WTC11 (cell line): ENCODE results near the gene BTLA. TPM values are rescaled to one million over a fixed set of nuclear protein-coding genes. Genes with fewer than 3 reads are reported as not detected.
"Not testable (repeated sequence)": the region's sequence is repeated elsewhere in the genome, so short reads cannot be mapped to it uniquely, and the experiment has no call there.

ENCODE experiments used
- ATAC-seq: fragments of 200-7000 bp; cut with Tn5 transposase; 2 replicates; pipeline ENCODE4 v1.10.0; 2021; ENCODE audit warnings: mild to moderate bottlenecking, moderate library complexity
- CTCF ChIA-PET: fragments of 300-600 bp; sonication (Branson Sonifier 250); formaldehyde crosslinking; loops from one replicate; lab custom pipeline; 2021; ENCODE audit warnings: antibody characterized with exemption; lab: Charles Lee
- POLR2A ChIA-PET: fragments of 350-600 bp; sonication (Branson Sonifier 250); formaldehyde crosslinking; loops from one replicate; lab custom pipeline; 2021; ENCODE audit warnings: antibody characterized with exemption; lab: Charles Lee
- DNase-seq: peaks from one replicate; pipeline ENCODE4 v3.0.0; 2021; ENCODE audit warnings: low spot score
- H3K27ac Mint-ChIP-seq: 2 replicates; pipeline ENCODE4 v1.8.0; 2021; ENCODE audit warnings: mixed read lengths
- H3K27me3 Mint-ChIP-seq: 2 replicates; pipeline ENCODE4 v1.8.0; 2021; ENCODE audit warnings: low read depth, mild to moderate bottlenecking, moderate library complexity, mixed read lengths
- H3K36me3 Mint-ChIP-seq: 2 replicates; pipeline ENCODE4 v1.8.0; 2021; ENCODE audit warnings: mixed read lengths
- H3K4me1 Mint-ChIP-seq: 2 replicates; pipeline ENCODE4 v1.8.0; 2022; ENCODE audit warnings: mixed read lengths
- H3K4me3 Mint-ChIP-seq: 2 replicates; pipeline ENCODE4 v1.8.0; 2021; ENCODE audit warnings: mild to moderate bottlenecking, moderate library complexity, mixed read lengths
- H3K9me3 Mint-ChIP-seq: 2 replicates; pipeline ENCODE4 v1.8.0; 2021; ENCODE audit warnings: mixed read lengths
- CREB1 ChIP-seq: sonication (generic); formaldehyde crosslinking; IDR thresholded peaks from 2 replicates; pipeline ENCODE4 v1.8.0; 2023; ENCODE audit warnings: mild to moderate bottlenecking, missing genetic modification reagents
- ETV6 ChIP-seq: sonication (generic); formaldehyde crosslinking; IDR thresholded peaks from 2 replicates; pipeline ENCODE4 v1.8.1; 2022; ENCODE audit warnings: mild to moderate bottlenecking, missing genetic modification reagents
- FOXK1 ChIP-seq: sonication (generic); formaldehyde crosslinking; IDR thresholded peaks from 2 replicates; pipeline ENCODE4 v1.8.0; 2022; ENCODE audit warnings: mild to moderate bottlenecking, moderate library complexity, missing genetic modification reagents
- FOXP1 ChIP-seq: sonication (generic); formaldehyde crosslinking; IDR thresholded peaks from 2 replicates; pipeline ENCODE4 v1.8.0; 2022; ENCODE audit warnings: missing genetic modification reagents, mild to moderate bottlenecking, moderate library complexity, borderline replicate concordance
- GABPB1 ChIP-seq: sonication (generic); formaldehyde crosslinking; IDR thresholded peaks from 2 replicates; pipeline ENCODE4 v1.8.1; 2023; ENCODE audit warnings: mild to moderate bottlenecking, missing genetic modification reagents
- IRF2 ChIP-seq: sonication (generic); formaldehyde crosslinking; IDR thresholded peaks from 2 replicates; pipeline ENCODE4 v1.8.0; 2022; ENCODE audit warnings: low read depth, missing genetic modification reagents, borderline replicate concordance
- KAT7 ChIP-seq: sonication (generic); formaldehyde crosslinking; IDR thresholded peaks from 2 replicates; pipeline ENCODE4 v1.8.1; 2023; ENCODE audit warnings: missing genetic modification reagents, mild to moderate bottlenecking, borderline replicate concordance
- NFE2L1 ChIP-seq: sonication (generic); formaldehyde crosslinking; IDR thresholded peaks from 2 replicates; pipeline ENCODE4 v1.8.1; 2023; ENCODE audit warnings: missing genetic modification reagents
- NR2C2 ChIP-seq: sonication (generic); formaldehyde crosslinking; IDR thresholded peaks from 2 replicates; pipeline ENCODE4 v1.8.0; 2022; ENCODE audit warnings: mild to moderate bottlenecking, missing genetic modification reagents
- SOX15 ChIP-seq: fragments of 250-450 bp; sonication (Bioruptor Pico); IDR thresholded peaks from 2 replicates; pipeline ENCODE4 v1.9.0; 2021; ENCODE audit warnings: mild to moderate bottlenecking
- TP53 ChIP-seq: sonication (generic); formaldehyde crosslinking; IDR thresholded peaks from 2 replicates; pipeline ENCODE4 v1.8.1; 2023; ENCODE audit warnings: mild to moderate bottlenecking, missing genetic modification reagents
- ZBTB21 ChIP-seq: sonication (generic); formaldehyde crosslinking; IDR thresholded peaks from 2 replicates; pipeline ENCODE4 v1.8.1; 2023; ENCODE audit warnings: mild to moderate bottlenecking, missing genetic modification reagents, borderline replicate concordance
- ZMAT4 ChIP-seq: fragments of 250-450 bp; sonication (Bioruptor Pico); IDR thresholded peaks from 2 replicates; pipeline ENCODE4 v1.9.0; 2021; ENCODE audit warnings: mild to moderate bottlenecking
- ZNF512 ChIP-seq: sonication (generic); formaldehyde crosslinking; IDR thresholded peaks from 2 replicates; pipeline ENCODE4 v1.8.1; 2022; ENCODE audit warnings: missing genetic modification reagents, borderline replicate concordance
- total RNA-seq: library from RNA; stranded (reverse); gene quantifications from 3 replicates; pipeline ENCODE4 v1.2.3, GENCODE V29; 2021
- TF ChIP-seq, protein P1 (sequence below): sonication (generic); formaldehyde crosslinking; IDR thresholded peaks from 2 replicates; pipeline ENCODE4 v1.8.1; 2022; ENCODE audit warnings: low read depth, mild to moderate bottlenecking, moderate library complexity, missing genetic modification reagents, borderline replicate concordance
- TF ChIP-seq, protein P2 (sequence below): sonication (generic); formaldehyde crosslinking; IDR thresholded peaks from 2 replicates; pipeline ENCODE4 v1.8.1; 2023; ENCODE audit warnings: mild to moderate bottlenecking, moderate library complexity, missing genetic modification reagents
- TF ChIP-seq, protein P3 (sequence below): sonication (generic); formaldehyde crosslinking; IDR thresholded peaks from 2 replicates; pipeline ENCODE4 v1.8.1; 2022; ENCODE audit warnings: low read depth, missing genetic modification reagents, borderline replicate concordance

Gene BTLA
- total RNA-seq, 1 experiment from 2014 or later: not detected

GRCh38 chr3:112497897-112498548, 1.2 kb downstream of the BTLA start:
- peaks cover 1% of the 10 kb centered on the region for H3K4me1 Mint-ChIP-seq
- peaks cover 5% of the 10 kb centered on the region; the same call in 1 of the 2 replicates for H3K36me3 Mint-ChIP-seq
- no peak overlapping the region for H3K27ac Mint-ChIP-seq
- TF ChIP-seq ZBTB21: no peak
- no peak for TF ChIP-seq TP53
- no peak for TF ChIP-seq SOX15
- TF ChIP-seq FOXP1 (CRISPR knock-in tag): no peak
- TF ChIP-seq, protein P1, sequence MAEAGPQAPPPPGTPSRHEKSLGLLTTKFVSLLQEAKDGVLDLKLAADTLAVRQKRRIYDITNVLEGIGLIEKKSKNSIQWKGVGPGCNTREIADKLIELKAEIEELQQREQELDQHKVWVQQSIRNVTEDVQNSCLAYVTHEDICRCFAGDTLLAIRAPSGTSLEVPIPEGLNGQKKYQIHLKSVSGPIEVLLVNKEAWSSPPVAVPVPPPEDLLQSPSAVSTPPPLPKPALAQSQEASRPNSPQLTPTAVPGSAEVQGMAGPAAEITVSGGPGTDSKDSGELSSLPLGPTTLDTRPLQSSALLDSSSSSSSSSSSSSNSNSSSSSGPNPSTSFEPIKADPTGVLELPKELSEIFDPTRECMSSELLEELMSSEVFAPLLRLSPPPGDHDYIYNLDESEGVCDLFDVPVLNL (CRISPR knock-in tag): no peak
- TF ChIP-seq, protein P2, sequence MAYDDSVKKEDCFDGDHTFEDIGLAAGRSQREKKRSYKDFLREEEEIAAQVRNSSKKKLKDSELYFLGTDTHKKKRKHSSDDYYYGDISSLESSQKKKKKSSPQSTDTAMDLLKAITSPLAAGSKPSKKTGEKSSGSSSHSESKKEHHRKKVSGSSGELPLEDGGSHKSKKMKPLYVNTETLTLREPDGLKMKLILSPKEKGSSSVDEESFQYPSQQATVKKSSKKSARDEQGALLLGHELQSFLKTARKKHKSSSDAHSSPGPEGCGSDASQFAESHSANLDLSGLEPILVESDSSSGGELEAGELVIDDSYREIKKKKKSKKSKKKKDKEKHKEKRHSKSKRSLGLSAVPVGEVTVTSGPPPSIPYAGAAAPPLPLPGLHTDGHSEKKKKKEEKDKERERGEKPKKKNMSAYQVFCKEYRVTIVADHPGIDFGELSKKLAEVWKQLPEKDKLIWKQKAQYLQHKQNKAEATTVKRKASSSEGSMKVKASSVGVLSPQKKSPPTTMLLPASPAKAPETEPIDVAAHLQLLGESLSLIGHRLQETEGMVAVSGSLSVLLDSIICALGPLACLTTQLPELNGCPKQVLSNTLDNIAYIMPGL (CRISPR knock-in tag): no peak
- TF ChIP-seq GABPB1: no peak
- TF ChIP-seq NR2C2 (CRISPR knock-in tag): no peak
- TF ChIP-seq IRF2 (CRISPR knock-in tag): no peak
- no peak for TF ChIP-seq NFE2L1 (CRISPR knock-in tag)
- TF ChIP-seq, protein P3, sequence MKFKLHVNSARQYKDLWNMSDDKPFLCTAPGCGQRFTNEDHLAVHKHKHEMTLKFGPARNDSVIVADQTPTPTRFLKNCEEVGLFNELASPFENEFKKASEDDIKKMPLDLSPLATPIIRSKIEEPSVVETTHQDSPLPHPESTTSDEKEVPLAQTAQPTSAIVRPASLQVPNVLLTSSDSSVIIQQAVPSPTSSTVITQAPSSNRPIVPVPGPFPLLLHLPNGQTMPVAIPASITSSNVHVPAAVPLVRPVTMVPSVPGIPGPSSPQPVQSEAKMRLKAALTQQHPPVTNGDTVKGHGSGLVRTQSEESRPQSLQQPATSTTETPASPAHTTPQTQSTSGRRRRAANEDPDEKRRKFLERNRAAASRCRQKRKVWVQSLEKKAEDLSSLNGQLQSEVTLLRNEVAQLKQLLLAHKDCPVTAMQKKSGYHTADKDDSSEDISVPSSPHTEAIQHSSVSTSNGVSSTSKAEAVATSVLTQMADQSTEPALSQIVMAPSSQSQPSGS (CRISPR knock-in tag): no peak
- TF ChIP-seq ETV6 (CRISPR knock-in tag): no peak
- TF ChIP-seq ZNF512 (CRISPR knock-in tag): no peak
- no peak for TF ChIP-seq ZMAT4
- CTCF ChIA-PET: interaction anchor here (0.6 to 1.4 kb wide), 3 partner anchors 22 to 386 kb away, joined by 3 to 5 read pairs (median 3); no protein-coding TSS in a partner anchor
- H3K27me3 Mint-ChIP-seq: peaks cover 1% of the 10 kb centered on the region
- H3K4me3 Mint-ChIP-seq: no peak overlapping the region
- peaks cover 10% of the 10 kb centered on the region for H3K9me3 Mint-ChIP-seq
- POLR2A ChIA-PET: interaction anchor here (0.8 kb wide), 1 partner anchor 11 kb away, joined by 3 read pairs; no protein-coding TSS in a partner anchor
- DNase-seq (no peak), ATAC-seq (no peak)

DNA sequence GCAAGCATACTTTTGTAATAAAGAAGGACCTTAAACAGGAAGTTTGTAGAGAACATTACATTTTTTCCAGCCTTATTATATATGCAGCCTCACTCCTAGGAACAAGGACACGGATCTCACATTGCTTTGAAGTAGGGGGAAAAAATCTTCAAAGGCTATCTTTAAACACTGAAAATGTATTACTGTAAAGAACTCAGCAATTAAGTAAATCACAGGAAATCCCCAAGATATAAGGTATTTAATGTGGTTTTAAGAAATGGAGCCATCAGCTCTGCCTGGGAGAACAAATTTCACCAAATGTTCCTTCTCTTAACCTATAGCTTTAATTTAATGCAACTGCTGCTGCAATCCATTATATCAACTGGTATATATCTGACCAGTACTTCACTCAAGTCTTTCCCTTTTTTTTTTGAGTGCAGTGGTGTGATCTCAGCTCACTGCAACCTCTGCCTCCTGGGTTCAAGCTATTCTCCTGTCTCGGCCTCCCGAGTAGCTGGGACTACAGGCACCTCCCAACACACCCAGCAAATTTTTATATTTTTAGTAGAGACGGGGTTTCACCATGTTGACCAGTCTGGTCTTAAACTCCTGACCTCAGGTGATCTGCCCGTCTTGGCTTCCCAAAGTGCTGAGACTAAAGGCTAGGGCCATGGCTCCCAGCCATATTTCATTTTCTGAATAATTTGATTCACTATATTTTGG, 2.8 kb downstream of the BTLA start:
- ChIA-PET CTCF (no interaction called here), POLR2A (no interaction called here)
- H3K27me3 Mint-ChIP-seq: no peaks in the 10 kb centered on the region; the same call in 1 of the 2 replicates
- H3K4me1 Mint-ChIP-seq: no peaks in the 10 kb centered on the region
- no peak overlapping the region for H3K4me3 Mint-ChIP-seq
- peaks cover 5% of the 10 kb centered on the region; the same call in 1 of the 2 replicates for H3K36me3 Mint-ChIP-seq
- H3K9me3 Mint-ChIP-seq: peaks cover 10% of the 10 kb centered on the region
- no peak for DNase-seq
- no peak for ATAC-seq
- TF ChIP-seq KAT7 (CRISPR knock-in tag): no peak
- TF ChIP-seq NR2C2 (CRISPR knock-in tag): no peak
- TF ChIP-seq CREB1 (CRISPR knock-in tag): no peak
- TF ChIP-seq FOXK1 (CRISPR knock-in tag): no peak
- TF ChIP-seq, all 79 proteins: peak for 0
- H3K27ac Mint-ChIP-seq: no peak overlapping the region

DNA sequence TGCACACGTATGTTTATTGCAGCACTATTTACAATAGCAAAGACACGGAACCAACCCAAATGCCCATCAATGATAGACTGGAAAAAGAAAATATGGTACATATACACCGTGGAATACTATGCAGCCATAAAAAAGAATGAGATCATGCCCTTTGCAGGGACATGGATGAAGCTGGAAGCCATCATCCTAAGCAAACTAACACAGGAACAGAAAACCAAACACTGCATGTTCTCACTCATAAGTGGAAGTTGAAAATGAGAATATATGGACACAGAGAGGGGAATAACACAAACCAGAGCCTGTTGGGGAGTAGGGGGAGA, 4.9 kb downstream of the BTLA start:
- H3K4me1 Mint-ChIP-seq, H3K9me3 Mint-ChIP-seq, CTCF ChIA-PET, H3K27me3 Mint-ChIP-seq, H3K27ac Mint-ChIP-seq, ATAC-seq, H3K4me3 Mint-ChIP-seq, POLR2A ChIA-PET, H3K36me3 Mint-ChIP-seq, DNase-seq: not testable (repeated sequence)
